Diencephalon (tissue), 1 donor: ENCODE data around the gene KCNE5. TPM values are rescaled to one million over a fixed set of nuclear protein-coding genes. Genes with fewer than 3 reads are reported as not detected.

ENCODE experiments used
- small RNA-seq: library from RNA; depleted of rRNA; stranded (forward); fragments of <200 nt; gene quantifications from one replicate; pipeline ENCODE3, GENCODE V24; 2014
- total RNA-seq: library from RNA; depleted of rRNA; stranded (reverse); fragments of >200 nt; gene quantifications from one replicate; pipeline ENCODE4 v1.2.3, GENCODE V29; 2014

Gene KCNE5
- 7.8 TPM for total RNA-seq

GRCh38 chrX:109624641-109625616 lies at the start of gene KCNE5:
Gene KCNE5 (minus strand): TSS chrX:109625172. CDS start chrX:109625020, 152 bp downstream.

Small RNAs within 50 kb of the gene (small RNA-seq; reads per million reads assigned to genes)
- gene AL118496.2 = not detected

Other genes starting within 250 kb of the KCNE5 start
- 0.23 TPM for gene GUCY2F, start 143.1 kb downstream of the KCNE5 start, total RNA-seq
- 25.4 TPM for gene NXT2, start 88.3 kb downstream of the KCNE5 start, total RNA-seq
- gene ACSL4, start 108.1 kb upstream of the KCNE5 start, total RNA-seq = 243 TPM